Astrocyte (in vitro differentiated cells and primary cell): Measurements from ENCODE around the gene TRIM41. TPM values are rescaled to one million over a fixed set of nuclear protein-coding genes. Genes with fewer than 3 reads are reported as not detected.
A peak's percentile ranks its signal among the peaks of the same experiment; 100 is the strongest.

ENCODE experiments used
- DNase-seq: peaks from one replicate; pipeline ENCODE4 v3.0.0-alpha.2; 2010; ENCODE audit warnings: low read depth
- FAIRE-seq: peaks from 2 replicates; lab custom pipeline; 2011; peaks lifted over from hg19 to GRCh38; lab: Jason Lieb, UNC
- H2AFZ ChIP-seq: 2 replicates; pipeline ENCODE4 v1.6.0; 2012; ENCODE audit warnings: low read depth, low read length, inconsistent platforms
- H3K27ac ChIP-seq: 2 replicates; pipeline ENCODE4 v1.5.1; 2011; ENCODE audit warnings: low read depth, low read length, inconsistent platforms
- H3K27me3 ChIP-seq: 2 replicates; pipeline ENCODE4 v1.6.0; 2011; ENCODE audit warnings: low read length, inconsistent platforms; ENCODE audit not compliant: insufficient read depth
- H3K36me3 ChIP-seq: 2 replicates; pipeline ENCODE4 v1.5.1; 2011; ENCODE audit warnings: low read length, inconsistent platforms; ENCODE audit not compliant: insufficient read depth
- H3K4me1 ChIP-seq: 2 replicates; pipeline ENCODE4 v1.5.1; 2011; ENCODE audit warnings: low read length, inconsistent platforms; ENCODE audit not compliant: insufficient read depth
- H3K4me2 ChIP-seq: 2 replicates; pipeline ENCODE4 v1.6.0; 2012; ENCODE audit warnings: low read length, inconsistent platforms
- H3K4me3 ChIP-seq: 2 replicates; pipeline ENCODE4 v1.5.1; 2011; ENCODE audit warnings: low read depth, mild to moderate bottlenecking, low read length, inconsistent platforms; ENCODE audit not compliant: insufficient read depth
- H3K79me2 ChIP-seq: 2 replicates; pipeline ENCODE4 v1.6.0; 2012; ENCODE audit warnings: mild to moderate bottlenecking, low read length, inconsistent platforms; ENCODE audit not compliant: insufficient read depth
- H3K9ac ChIP-seq: 2 replicates; pipeline ENCODE4 v1.6.0; 2012; ENCODE audit warnings: mild to moderate bottlenecking, low read length, inconsistent platforms
- H3K9me3 ChIP-seq: 2 replicates; pipeline ENCODE4 v1.5.1; 2012; ENCODE audit warnings: low read depth, mild to moderate bottlenecking, low read length, inconsistent platforms; ENCODE audit not compliant: insufficient read depth
- H4K20me1 ChIP-seq: 2 replicates; pipeline ENCODE4 v1.6.0; 2012; ENCODE audit warnings: low read length, inconsistent platforms; ENCODE audit not compliant: insufficient read depth
- H3K27ac Mint-ChIP-seq: one replicate; pipeline ENCODE4 v1.8.0; 2021; ENCODE audit warnings: mild to moderate bottlenecking, mixed read lengths; ENCODE audit not compliant: unreplicated experiment
- H3K27me3 Mint-ChIP-seq: one replicate; pipeline ENCODE4 v1.8.0; 2021; ENCODE audit warnings: low read depth, mixed read lengths; ENCODE audit not compliant: unreplicated experiment
- H3K36me3 Mint-ChIP-seq: one replicate; pipeline ENCODE4 v1.8.0; 2021; ENCODE audit warnings: low read depth, mixed read lengths; ENCODE audit not compliant: unreplicated experiment
- H3K4me1 Mint-ChIP-seq: one replicate; pipeline ENCODE4 v1.8.0; 2021; ENCODE audit warnings: low read depth, mixed read lengths; ENCODE audit not compliant: unreplicated experiment
- H3K4me3 Mint-ChIP-seq: one replicate; pipeline ENCODE4 v1.8.0; 2021; ENCODE audit warnings: mild to moderate bottlenecking, moderate library complexity, mixed read lengths; ENCODE audit not compliant: unreplicated experiment
- H3K9me3 Mint-ChIP-seq: one replicate; pipeline ENCODE4 v1.8.0; 2021; ENCODE audit warnings: mild to moderate bottlenecking, mixed read lengths; ENCODE audit not compliant: unreplicated experiment
- EZH2 ChIP-seq: IDR thresholded peaks from 2 replicates; pipeline ENCODE4 v1.6.1; 2012; ENCODE audit warnings: mild to moderate bottlenecking, low read length, inconsistent platforms; ENCODE audit not compliant: insufficient read depth
- total RNA-seq: library from RNA; stranded (reverse); gene quantifications from 2 replicates; pipeline ENCODE4 v1.2.1, GENCODE V29; 2021
- TF ChIP-seq, protein P1 (sequence below): IDR thresholded peaks from 2 replicates; pipeline ENCODE4 v1.5.1; 2011; ENCODE audit warnings: low read depth, mild to moderate bottlenecking, inconsistent platforms, low read length, moderate library complexity; ENCODE audit not compliant: insufficient read depth

TRIM41 gene
- total RNA-seq, 1 donor from 2014 or later, result 20.9 TPM

DNA sequence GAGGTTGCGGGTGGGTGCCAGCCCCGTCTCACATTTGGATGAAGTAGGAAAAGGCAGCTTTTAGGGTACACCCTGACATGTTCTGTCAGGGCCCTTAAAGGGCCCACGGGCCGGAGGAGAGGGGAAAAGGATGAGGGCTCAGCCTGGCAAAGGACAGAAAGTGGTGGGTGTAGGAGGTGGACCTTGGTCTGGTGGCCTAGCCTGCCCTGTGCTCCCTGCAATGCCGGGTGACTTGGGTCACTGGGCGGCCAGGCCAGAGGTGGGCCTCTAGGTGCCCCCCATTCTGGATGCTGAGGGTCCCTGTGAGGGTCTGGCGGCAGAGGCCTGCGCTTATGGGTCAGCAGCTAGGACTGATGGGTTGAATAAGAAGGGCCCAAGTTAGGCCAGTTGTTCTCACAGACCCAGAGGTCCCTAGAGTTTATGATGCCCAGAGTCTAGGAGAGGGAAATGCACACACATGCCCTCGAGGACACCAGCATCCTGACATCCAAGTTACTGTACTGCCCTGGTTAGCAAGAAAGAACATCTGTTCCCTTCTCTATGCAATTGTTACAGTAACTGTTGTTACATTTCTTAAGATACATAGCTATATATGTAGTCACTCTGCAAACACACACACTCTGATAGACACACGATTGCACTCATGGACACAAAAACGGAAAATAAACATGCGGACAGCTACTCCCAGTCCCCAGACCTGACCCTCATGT is 30.6 kb upstream of the TRIM41 start:
- Histone ChIP-seq H3K36me3 (no peaks in the 10 kb centered on the region), H3K9me3 (no peaks in the 10 kb centered on the region), H3K4me1 (peaks cover 22% of the 10 kb centered on the region), H3K4me3 (peak overlapping the region; percentile 76), H3K27me3 (no peaks in the 10 kb centered on the region), H3K9ac (peak overlapping the region; percentile 90), H3K27ac (peak overlapping the region; percentile 77), H3K4me2 (peak overlapping the region; percentile 91), H2AFZ (peak overlapping the region; percentile 97), H3K79me2 (no peaks in the 10 kb centered on the region), H4K20me1 (peaks cover 3% of the 10 kb centered on the region)
- Mint-ChIP-seq H3K4me3 (peak overlapping the region; percentile 91), H3K36me3 (no peaks in the 10 kb centered on the region), H3K9me3 (peaks cover 2% of the 10 kb centered on the region), H3K27ac (peak overlapping the region; percentile 83), H3K27me3 (no peaks in the 10 kb centered on the region), H3K4me1 (peaks cover 2% of the 10 kb centered on the region)
- DNase-seq (no peak), FAIRE-seq (no peak)
- TF ChIP-seq, protein P1, sequence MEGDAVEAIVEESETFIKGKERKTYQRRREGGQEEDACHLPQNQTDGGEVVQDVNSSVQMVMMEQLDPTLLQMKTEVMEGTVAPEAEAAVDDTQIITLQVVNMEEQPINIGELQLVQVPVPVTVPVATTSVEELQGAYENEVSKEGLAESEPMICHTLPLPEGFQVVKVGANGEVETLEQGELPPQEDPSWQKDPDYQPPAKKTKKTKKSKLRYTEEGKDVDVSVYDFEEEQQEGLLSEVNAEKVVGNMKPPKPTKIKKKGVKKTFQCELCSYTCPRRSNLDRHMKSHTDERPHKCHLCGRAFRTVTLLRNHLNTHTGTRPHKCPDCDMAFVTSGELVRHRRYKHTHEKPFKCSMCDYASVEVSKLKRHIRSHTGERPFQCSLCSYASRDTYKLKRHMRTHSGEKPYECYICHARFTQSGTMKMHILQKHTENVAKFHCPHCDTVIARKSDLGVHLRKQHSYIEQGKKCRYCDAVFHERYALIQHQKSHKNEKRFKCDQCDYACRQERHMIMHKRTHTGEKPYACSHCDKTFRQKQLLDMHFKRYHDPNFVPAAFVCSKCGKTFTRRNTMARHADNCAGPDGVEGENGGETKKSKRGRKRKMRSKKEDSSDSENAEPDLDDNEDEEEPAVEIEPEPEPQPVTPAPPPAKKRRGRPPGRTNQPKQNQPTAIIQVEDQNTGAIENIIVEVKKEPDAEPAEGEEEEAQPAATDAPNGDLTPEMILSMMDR, result no peak
- no peak for TF ChIP-seq EZH2

DNA sequence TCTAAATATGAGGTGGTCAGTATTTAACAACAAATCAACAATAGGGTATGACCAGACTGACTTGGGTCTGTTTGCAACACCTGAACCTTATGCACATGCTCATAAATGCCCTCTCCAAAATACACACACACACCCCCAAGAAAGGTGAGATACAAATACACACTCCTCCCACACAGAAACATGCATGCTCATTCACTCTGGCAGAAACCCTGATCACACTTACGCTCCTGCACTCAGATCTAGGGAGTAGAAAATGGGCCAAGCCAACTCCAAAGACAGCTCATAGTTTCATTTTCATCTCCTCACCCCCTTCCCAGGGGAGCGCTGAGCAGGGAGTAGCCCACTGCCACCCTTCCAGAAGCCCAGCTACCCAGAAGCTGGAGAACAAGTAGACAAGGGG is 29.4 kb upstream of the TRIM41 start:
- no peak overlapping the region for H3K9ac ChIP-seq
- no peak for FAIRE-seq

More for the DNA sequence above, 29.4 kb upstream of the TRIM41 start:
- Mint-ChIP-seq H3K9me3 (no peaks in the 10 kb centered on the region), H3K4me3 (peak overlapping the region; percentile 1), H3K36me3 (no peaks in the 10 kb centered on the region), H3K4me1 (peaks cover 4% of the 10 kb centered on the region), H3K27me3 (peaks cover 7% of the 10 kb centered on the region), H3K27ac (no peak overlapping the region)
- H3K4me1 ChIP-seq, result peaks cover 22% of the 10 kb centered on the region
- H2AFZ ChIP-seq, result no peak overlapping the region
- no peaks in the 10 kb centered on the region for H3K36me3 ChIP-seq
- no peak overlapping the region for H3K27ac ChIP-seq
- no peak for TF ChIP-seq EZH2
- TF ChIP-seq, protein P1, result no peak
- DNase-seq, result no peak
- no peaks in the 10 kb centered on the region for H3K79me2 ChIP-seq
- no peaks in the 10 kb centered on the region for H3K9me3 ChIP-seq
- H3K27me3 ChIP-seq, result no peaks in the 10 kb centered on the region
- H3K4me3 ChIP-seq, result no peak overlapping the region
- H4K20me1 ChIP-seq, result no peaks in the 10 kb centered on the region
- H3K4me2 ChIP-seq, result no peak overlapping the region
